GM21737 (cell line): ENCODE measurements around the gene APH1B.
"Not testable (repeated sequence)": the region's sequence is repeated elsewhere in the genome, so short reads cannot be mapped to it uniquely, and the experiment has no call there.

Experiments
- ATAC-seq: cut with Tn5 transposase; IDR thresholded peaks from one replicate; pipeline ENCODE4 v1.9.1; 2021; ENCODE audit warnings: mild to moderate bottlenecking, moderate library complexity; ENCODE audit not compliant: unreplicated experiment

APH1B gene

DNA sequence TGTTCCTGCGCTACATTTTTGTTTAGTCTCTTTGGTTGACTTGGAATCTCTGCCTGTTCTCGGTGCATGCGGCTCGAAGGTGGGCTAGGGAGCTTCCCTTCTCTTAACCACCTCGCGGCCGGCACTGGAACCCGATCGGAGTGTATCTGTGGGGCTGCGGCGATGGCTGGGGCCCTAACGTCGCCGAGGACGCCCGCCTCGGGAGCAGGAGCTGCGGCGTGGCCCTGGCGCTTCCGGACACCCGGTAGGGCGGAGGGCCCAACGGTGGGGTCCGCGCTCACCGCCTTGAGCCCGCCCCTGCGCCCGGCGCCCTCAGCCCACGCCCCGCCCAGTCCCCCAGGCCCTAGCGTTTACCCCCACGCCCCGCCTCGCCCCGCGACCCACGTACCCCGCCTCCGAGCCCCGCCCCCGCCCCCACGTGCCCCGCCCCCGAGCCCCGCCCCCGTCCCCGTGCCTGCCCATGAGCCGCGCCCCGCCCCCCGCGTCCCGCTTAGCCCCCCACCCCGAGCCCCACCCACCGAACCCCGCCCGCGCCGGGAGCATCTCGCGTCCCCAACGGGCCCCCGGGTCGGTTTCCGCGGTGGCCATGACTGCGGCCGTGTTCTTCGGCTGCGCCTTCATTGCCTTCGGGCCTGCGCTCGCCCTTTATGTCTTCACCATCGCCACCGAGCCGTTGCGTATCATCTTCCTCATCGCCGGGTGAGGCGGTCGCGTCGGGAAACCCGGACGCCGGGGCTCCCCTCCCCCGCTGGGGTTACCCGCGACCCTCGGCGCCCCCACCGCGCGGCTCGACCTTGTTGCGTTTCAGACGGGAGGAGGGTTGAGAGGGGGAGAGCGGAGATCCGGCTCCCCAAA is at the start of gene APH1B:
TSS of gene APH1B (plus strand) at position 568 of the 855 bp plus-strand sequence. CDS start at position 587, 19 bp downstream.
- ATAC-seq: peak; percentile 78

DNA sequence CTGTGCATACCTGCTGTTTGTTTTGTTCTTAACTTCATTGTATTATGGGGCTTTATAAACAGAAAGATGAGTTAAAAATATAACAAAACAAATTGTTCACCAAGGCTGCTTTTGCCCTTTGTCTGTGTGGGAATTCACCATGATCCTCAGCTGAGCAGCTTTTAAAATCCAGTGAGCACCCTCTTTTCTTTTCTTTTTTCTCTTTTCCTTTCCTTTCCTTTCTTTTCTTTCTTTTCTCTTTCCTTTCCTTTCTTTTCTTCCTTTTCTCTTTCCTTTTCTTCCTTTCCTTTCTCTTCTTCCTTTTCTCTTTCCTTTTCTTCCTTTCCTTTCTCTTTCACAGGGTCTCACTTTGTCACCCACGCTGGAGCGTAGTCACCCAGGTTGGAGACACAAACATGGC is 49.7 kb upstream of the APH1B start:
- no peak for ATAC-seq

DNA sequence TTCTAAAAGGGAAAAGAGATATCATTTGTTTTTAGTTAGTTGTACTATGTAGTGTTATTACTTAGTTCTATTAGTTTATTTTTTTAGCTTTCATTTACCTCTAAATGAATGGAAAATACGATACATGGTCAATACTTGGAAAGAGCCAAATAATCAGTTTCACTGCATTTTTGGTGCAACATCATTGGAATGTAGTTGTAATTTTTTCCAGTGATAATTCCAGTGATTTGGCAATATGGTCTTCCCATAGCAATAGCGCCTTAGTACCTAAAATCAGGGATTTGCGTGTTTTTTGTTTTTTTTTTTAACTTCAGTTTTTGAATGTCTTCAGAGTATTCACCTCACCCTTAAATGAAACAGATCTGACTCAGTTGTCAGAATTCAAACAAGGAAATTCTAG is 46.2 kb upstream of the APH1B start:
- ATAC-seq: no peak

DNA sequence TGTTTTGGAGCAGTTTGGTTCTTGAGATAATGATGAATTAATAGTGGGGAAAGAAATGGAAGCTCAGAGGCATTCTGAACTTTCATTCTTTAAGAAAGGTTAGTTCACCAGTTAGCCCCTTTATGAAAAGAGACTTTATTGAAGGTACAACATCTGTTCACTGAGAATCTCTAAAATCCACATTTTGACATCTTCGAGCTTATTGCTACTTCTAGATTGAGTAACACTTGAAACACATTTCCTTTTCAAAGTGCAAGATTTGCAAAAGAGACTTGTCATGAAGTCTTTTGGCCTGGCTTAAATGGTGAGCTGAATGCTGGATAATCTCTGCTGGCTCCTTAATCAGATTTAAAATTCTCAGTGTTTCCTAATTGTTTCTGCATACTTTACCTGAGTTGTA is 45.7 kb upstream of the APH1B start:
- no peak for ATAC-seq

DNA sequence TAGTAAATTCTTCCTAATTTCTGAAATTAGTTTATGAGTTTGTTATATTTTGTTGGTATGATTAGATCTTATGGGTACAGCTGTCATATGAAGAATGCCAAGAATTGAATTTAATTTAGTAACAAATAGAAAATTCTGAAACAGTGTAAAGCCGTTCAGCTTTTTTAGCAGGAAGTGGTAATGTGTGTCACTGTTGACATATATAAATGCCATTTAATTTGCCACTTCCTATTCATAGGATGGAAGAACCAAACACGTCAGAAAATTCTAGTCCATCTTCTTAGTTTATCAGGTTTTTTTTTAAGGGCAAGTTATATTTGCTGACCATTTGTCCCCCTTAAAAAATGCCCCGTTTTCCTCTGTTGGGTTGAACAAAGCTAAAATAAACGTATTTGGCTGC is 45.0 kb upstream of the APH1B start:
- no peak for ATAC-seq

DNA sequence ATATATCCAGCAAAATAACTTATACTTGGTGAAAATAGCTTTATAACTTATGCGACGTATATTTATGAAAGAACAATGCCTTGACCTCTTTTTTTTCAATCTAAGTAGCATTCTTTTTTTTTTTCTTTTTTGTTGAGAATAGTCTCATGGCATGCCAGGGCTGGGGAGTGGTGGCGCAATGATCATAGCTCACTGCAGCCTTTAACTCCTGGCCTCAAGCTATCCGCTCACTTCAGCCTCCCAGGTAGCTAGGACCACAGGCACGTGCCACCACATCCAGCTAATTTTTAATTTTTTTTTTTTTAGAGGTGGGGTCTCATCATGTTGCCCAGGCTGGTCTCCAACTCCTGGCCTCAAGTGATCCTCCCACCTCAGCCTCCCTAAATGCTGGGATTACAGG is 44.5 kb upstream of the APH1B start:
- no peak for ATAC-seq

DNA sequence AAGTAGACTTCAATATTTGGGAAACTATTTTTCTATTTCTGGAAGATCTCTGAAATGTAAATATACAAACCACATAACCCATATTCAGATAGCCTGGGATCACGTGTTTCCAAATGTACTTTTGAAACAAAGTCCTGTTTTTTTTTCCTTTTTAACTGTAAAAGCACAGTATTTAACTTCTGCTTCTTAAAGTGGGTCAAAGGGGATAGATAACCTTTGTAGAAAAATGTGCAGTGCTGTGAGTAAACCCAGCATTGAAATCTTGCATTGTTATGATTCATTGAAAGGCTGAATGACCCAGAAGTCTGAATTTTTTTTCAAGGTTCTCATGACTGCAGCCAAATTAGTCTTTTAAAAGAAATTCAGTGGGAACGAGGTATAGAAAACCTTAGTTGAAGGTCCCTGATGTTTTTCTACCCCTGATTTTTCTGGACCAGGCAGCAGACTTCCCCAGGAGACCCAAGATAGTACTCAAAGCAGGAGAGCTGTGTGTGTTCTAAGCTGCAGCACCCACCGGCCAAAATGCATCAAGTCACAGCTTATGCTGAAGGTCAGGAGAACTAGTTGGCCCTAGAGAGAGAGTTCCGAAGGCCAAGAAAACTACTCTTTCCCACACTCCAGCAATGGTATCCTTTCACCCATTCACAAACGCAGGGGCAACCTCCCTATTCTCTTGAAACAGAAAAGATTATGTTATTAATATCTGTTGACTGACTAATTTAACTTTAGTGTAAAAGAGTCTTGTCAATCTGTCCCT is 43.6 kb upstream of the APH1B start:
- ATAC-seq: no peak

DNA sequence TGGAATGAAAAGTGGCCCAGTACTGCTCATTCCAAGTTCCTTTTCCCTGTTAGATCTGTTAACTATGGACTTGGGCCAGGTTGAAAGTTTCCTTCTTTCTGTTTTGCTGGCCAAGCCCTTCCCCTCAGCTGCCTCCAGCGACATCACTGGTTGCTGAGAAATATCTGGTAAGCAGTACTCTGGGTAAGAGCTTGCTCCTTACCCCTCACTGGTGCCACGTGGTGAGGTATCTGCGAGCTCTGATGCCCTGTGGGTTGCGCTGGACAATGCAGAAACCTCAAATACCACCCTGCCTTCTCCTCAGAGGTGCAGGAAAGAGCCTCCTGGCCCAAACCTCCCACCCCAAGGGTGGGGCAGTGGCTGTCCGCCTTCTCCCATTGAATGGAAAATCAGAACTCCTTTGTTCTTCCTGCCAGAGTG is 42.9 kb upstream of the APH1B start:
- no peak for ATAC-seq

DNA sequence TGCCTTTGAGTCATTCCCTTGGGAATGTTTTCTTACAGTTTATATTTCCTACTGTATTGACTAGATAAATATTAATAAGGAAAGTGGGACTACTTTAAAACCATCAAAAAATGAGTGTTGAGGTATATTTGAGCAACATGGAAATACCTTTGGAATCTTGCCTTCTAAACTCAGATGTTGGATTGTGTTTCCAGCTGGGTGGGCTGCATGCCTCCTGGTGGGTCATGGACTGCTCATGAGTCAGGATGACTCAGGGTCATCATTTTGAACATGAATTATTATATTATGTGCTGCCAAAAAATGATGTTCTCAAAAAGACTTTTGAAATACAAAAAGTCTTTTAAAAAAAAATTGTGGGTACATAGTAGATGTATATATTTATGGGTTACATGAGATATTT is 41.1 kb upstream of the APH1B start:
- ATAC-seq: no peak

DNA sequence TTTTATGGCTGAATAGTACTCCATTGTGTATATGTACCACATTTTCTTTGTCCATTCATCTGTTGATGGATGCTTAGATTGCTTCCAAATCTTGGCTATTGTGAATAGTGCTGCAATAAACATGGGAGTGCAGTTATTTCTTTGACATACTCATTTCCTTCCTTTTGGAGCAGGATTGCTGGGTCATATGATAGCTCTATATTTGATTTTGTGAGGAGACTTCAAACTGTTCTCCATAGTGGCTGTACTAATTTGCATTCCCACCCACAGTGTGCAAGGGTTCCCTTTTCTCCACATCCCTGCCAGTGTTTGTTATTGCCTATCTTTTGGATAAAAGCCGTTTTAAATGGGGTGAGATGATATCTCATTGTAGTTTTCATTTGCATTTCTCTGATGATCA is 40.3 kb upstream of the APH1B start:
- ATAC-seq: not testable (repeated sequence)

DNA sequence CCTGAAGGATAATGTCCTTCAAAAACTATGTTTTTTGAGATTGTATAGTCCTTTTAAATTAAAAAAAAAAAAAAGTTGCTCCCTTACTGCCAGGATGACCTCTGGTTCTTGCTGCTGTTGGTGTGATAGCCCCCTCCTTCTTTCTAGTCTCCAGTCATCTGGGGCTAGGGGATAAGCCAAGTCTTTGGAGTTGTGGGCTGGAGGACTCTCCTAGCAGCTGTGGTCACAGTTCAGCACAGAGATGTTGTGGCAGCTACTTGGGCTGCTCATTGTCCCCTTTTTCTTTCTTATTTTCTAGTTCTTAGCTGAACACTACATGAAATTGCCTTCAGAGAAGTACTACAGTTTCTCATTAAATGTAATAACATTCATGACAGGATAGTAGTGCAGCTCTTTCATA is 39.2 kb upstream of the APH1B start:
- ATAC-seq: no peak

DNA sequence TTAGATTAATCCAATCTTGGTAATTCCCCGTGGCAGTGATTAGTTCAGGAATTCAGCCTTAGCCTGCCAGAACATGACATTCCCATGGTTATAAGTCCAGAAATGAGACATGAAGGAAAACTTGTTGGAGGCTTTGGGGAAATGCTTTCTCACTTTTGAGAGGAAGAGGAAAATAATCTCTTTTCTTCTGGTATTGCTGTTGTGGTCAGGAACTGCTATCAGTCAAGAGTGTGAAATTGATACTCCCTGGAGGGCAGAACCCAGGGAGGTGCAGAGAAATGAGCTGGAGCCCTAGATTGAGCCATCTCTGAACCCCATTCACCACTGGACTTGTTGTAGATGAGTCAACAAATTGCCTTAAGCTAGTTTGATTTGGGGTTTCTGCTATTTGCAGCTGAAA is 38.6 kb upstream of the APH1B start:
- ATAC-seq: no peak

DNA sequence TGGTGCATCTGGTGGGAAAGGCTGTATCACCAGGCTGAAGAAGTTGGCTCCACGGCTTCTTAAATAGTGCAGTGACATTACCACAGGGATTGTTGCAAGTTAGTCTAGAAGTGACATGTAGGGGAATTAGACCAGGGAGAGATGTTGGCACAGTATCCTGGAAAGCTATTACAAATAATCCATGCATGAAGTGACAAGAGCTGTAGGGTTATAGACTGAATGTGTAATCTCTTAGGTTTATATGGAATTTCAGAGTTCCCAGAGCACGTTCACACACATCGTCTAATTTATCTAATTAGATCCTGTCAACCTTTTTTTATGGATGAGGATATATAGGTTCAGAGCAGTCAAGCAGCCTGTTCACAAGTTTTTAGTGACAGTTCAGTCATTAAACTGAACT is 37.3 kb upstream of the APH1B start:
- no peak for ATAC-seq

DNA sequence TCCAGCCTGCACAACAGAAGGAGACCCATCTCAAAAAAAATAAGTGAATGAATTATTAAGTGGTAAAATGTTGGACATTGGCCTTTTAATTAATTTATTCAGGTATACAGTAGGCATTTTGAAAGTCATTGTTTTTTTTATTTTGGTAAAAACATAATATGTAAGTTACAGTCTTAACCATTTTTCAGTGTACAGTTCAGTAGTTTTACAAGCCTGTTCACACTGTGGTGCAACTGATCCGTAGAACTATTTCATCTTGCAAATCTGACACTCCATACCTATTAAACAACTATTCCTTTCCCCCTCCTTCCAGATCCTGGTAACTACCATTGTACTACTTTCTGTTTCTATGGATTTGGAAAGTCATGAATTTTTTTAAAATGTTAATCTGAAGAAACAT is 36.1 kb upstream of the APH1B start:
- ATAC-seq: no peak

DNA sequence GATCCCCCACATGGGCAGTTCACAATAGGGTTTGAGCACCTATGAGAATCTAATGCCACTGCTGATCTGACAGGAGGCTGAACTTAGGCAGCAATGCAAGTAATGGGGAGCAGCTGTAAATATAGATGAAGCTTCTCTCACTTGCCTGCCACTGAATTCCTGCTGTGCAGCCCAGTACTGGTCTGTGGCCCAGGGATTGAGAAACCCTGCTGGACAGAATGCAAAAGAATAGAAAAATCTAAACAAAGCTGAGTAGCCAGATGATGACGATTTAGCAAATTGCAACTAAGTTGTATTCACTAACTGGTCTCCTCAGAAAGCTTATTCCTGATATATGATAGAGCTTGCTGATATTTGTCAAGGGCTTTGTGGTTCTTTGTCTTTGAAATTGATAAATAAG is 34.3 kb upstream of the APH1B start:
- ATAC-seq: no peak

DNA sequence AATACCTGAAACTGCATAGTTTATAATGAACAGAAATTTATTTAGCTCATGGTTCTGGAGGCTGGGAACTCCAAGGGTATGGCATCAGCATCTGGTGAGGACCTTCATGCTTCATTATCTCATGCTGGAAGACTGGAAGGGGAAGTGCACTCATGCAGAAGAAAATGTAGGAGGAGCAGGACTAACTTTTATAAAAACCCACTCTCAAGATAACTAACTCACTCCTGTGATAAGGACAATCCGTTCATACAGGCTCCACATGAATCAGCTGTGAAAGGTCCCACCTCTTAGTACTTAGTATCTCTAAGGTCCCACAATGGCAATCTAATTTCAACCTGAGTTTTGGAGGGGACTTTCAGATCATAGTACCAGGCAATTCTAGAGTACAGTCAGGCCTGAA is 33.6 kb upstream of the APH1B start:
- no peak for ATAC-seq

DNA sequence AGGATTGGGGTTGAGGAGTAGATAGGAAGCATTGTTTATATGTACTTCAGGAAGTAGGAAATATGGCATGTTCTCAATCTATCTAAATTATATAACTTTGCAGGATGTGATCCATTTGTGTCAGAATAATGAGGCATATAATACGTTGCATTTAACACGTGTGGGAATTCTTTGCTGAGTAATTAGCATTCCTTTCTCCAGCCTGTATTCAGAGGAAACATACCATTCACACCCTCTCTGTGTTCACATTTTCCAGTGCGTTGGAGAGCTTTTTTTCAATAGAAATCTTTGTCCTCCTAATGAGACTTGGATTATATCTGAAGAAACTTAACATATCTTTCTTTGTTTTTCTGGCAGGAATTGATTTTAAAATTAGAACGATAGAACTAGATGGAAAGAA is 33.0 kb upstream of the APH1B start:
- no peak for ATAC-seq

DNA sequence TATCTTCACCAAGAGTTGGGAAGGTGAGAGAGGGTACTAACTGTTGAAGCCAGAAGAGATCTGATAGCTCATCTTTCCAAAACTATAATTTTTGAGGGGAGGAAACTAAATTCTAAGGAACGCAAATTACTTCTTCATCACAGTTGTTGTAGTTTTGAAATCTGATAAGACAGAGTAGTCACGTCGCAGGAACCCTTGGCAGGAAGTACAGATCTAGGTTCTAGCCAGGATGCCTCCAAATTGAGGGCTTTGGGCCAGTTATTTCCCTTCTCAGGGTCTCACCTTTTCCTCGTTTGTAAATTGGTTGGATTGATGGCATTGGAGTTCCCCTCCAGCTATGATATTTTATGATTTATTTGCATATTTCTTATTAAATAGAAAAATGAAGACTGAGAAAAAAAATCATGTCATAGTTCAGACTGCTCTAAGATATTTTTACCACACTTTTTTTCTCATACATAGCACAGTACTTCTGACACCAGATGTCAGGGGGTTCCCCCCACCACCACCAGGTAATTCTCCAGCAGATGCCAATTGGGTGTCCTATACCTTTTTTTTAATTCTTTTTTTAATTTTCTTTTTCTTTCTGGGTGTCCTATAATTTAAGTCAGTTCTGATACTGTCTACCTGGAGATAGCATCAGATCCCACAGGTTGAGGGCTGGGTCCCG is 32.3 kb upstream of the APH1B start:
- ATAC-seq: no peak

DNA sequence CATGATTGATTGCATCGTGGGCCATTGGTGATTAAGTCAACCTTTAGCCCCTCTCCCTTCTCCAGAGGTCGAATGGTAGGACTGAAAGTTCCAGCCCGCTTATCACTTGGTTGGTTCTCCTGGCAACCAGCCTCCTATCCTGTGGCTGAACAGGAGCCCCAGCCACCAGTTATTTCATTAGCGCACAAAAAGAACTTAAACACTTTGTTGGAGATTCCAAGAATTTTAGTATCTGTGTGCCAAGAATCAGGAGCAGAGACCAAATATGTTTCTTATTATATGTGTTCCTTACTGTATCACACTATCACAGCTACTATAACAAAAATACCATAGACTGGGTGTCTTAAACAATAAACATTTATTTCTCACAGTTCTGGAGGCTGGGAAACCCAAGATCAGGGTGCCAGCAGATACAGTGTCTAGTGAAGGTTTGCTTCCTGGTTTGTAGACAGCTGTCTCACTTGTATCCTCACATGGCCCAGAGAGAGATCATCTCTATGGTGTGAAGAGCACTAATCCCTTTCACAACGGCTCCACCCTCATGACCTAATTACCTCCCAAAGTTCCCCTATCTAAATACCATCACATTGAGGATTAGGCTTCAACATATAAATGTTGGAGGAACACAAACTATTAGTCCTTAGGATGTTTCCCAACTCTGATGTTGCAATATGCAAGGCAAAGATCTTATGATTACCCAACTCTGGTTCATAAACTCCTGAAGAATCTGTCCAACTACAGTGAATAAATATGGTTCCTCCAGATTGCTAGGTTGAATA is 30.5 kb upstream of the APH1B start:
- ATAC-seq: no peak

DNA sequence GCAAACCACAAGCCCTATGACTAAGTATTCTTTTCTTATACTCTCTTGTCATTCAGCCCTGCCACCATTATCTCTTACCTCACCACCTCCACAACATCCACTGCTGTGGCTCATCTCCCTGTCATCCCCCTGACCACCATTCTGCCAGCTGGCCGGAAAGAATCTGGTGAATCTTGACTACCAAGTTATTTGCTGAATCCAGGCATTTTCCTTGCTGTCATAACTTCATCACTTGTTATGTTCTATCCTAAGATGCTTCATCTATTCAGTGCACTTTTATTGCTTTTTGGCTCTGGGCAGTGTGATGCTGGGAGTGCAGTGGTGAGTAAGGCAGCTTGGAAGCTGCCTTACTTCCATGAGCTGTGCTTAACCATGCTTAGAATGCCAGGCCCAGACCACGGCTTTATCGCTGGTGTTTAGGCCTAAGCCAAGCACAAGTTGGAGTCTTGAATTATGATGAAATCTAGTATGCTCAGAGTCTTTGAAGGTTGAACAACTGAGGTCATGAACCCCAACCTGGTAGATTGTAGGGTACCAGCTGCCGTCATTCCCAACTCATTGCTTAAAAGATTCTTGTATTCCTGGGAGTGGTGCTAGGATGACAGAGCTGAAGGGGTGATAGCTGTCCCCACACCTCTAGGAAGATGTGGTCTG is 27.0 kb upstream of the APH1B start:
- no peak for ATAC-seq
